HG03280 (cell line): ENCODE results near the gene PLCB4.

ENCODE experiments used
- ATAC-seq: cut with Tn5 transposase; IDR thresholded peaks from one replicate; pipeline ENCODE4 v1.9.1; 2021; ENCODE audit warnings: mild to moderate bottlenecking, moderate library complexity; ENCODE audit not compliant: unreplicated experiment

The PLCB4 gene

DNA sequence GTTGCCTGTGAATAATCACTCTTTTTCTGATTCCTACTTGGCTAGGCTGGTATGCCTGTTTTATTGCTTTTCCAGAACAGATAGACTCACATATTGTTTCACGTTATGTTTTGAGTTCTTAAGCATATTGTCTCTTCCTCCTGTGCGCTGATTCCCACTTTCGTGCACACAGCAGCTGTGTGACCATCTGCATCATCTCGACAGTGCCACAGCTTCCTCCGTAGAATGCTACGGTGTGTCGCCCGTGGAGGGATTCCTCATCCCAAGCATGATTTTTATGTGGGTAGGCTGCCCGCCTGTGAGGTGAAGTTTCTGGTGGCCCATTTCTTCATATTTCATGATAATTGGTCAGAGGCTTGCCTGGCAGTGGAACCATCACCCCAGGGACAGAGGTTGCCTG, 31.8 kb downstream of the PLCB4 start:
- ATAC-seq = no peak

DNA sequence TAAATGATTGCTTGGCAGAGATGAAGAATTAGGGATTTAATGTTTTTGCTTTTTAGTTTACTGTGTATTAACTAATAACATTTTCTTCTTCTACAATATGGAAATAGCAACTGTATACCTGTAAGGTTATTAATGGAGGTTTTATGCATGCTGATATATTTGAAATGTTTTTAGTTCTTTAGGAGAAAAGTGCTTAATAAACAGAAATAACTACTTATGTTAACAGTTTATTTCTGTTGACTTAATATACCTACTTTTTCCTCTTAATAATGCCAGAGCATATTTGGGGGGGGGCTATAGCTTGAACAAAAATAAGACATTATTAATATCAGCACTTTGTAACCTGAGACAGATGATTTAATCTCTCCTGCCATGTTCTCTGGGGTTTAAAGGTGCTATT, 33.6 kb downstream of the PLCB4 start:
- ATAC-seq = no peak

DNA sequence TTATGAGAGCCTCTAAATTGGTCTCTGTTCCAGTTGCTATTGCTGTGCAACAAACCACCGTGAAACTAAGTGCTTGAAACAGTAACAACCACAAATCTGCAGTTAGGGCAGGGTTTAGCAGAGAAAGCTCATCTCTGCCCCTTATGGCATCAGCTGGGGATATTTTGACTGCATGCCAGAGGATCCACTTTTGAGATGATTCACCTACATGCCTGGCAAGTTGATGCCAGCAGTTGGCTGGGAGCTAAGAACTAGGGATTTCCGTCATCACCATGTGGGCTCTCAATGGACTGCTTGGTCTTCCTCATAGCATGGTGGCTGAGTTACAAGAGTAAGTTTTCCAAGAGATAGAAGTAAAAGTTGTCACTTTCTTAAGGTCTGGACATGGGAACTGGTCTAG, 35.1 kb downstream of the PLCB4 start:
- ATAC-seq = no peak

DNA sequence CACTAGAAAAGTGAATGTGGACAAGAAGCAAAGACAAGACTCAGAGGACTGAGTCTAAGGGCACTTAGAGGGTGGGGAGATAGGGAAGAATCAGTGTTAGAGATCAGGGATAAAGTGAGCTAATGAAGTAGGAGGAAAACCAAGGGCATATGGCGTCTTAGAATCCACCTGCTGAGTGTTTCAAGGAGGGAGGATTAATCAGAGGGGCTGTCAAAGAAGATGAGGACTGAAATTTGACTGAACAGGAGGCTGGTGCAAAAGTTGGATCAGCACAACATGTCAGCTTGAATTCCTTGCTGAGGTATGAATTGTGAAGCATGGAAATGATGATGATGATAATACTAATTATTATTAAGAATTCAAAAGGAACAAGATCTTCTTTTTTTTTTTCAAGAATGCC, 39.4 kb downstream of the PLCB4 start:
- ATAC-seq = no peak

DNA sequence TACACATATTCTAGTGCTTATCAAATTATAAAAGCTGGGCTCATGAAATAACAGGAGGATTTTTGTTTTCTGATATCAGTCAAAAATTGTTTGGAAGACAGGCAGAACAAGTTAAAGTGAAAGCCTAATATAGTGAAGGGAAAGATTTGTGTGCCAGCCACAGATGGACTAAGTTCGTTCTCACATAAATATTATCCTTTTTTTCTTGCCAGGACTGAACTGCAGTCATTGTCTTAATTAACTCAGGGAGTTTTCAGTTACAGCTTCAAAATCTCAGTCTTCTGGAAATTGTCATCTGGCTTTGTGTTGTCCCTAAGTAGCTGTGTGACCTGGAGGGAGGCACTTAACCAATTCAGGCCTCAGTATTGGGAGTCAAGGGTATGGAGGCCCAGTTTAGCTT, 40.7 kb downstream of the PLCB4 start:
- ATAC-seq = no peak

DNA sequence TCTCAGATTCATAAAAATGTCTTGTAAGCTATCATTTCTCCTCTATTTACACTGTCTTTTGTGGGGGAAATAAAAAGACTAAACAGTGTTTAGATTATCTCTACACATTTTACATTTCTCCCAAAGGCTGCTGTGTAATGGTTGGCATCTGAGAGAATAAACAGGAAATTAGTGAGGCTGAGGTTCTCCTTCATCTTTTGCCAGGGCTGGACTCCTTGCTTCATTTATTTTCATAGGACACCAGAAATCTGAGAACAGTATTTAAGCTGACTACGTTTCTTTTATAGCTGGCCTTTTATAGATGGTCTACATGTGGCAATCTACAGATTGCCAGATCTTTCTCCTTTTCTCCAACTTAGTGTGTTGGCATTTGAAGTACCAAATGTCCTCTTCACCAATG, 41.5 kb downstream of the PLCB4 start:
- no peak for ATAC-seq

DNA sequence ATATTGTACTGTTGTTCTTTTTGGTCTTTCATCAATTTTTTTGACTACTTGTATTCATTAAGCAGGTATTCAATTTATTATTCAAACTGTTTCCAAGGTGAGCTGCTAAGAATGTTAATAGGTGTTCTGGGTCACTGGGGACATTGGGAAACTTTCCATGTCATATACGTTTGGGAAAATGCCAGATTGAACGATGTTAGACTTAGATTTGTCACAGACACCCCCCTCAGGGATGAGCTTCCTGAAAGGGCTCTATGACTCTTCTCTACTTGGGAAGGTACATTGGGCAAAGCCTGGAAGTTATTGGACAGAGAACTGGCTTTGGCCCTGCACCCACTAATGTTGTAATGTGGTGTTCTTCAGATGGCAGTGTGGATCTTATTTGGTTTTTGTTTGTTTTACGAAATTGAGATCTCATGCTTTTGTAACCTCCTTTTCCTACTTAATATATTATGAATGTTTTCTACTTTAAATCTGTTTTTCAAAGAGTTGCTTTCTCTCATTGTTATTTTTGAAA, 42.1 kb downstream of the PLCB4 start:
- ATAC-seq = no peak

DNA sequence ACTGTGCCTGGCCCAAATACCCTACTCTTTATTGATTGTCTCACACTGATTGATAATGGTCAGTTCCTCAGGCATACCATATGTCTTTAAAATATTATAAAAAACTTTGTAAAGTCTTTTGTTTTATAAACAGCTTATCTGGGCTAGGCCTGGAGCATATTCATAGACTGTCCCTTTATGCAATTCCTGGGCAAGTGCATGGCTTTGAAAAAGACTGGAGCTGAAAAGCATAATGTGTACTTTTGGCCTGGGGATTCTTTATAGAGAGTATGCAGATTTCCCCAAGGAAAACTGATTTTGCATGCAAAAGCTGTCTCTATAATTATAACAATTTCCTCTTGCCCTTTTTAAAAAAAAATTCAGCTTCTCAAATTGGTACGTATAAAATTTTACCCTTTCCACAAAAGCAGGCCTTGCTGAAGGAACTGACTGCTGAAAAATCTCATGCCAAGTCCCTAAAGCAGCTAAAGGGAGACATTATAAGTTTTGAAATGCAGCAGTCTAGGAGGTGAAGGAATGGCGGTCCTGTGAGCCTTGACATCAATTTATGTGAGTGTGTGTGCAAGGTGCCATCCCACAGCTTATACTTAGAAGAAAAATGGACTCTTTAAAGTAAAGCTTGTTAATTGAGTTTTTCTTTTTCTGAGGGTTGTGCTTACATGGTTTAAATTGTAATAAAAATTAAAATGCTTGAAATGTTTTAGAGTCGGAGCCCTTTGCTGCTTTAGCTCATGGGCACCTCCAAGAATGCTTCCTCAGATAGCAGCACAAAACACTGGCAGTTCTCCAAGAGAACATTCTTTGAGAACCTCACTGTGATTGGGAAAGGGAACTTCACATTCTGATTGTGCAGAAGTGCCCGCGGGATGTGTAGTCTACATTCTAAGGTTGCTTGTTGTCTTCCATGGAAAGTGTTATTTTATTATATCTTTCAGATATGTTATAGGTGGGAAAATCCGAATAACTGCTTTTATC, 43.9 kb downstream of the PLCB4 start:
- ATAC-seq = no peak

DNA sequence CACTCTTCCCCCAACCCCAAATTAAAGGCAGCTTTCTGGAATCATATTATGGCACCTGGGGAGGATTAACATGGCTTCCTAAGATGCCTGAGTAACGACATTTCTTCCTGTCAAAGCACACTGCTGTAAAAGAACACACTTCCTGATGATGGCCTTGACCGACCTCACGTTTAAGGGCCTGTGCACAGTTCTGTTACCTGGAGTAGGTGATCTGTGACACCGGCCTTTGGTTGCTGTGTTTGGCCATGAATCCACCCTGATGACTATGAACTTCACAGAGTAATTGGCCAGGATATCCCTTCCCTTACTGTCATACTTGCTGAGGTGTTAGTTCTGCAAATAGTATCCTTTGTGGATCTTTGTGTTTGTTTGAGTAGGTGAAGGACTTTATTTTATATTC, 45.8 kb downstream of the PLCB4 start:
- ATAC-seq = no peak

DNA sequence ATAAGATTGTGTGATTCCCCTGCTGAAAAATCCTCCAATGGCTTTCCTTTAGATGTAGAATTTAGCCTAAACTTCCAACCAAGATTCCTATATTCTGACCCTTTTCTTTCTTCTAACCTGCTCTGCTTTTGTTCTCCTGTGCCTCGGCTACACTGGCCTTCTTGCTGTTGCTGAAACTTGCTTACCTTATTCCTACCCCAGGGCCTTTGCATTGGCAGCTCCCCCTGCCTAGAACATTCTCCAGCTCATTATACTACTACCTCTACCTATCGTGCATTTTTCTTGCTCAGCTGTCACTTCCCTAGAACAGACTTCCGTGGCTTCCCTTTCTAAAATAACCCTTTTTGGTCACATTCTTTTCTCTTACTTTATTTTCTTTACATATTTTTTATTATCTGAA, 48.7 kb downstream of the PLCB4 start:
- no peak for ATAC-seq

DNA sequence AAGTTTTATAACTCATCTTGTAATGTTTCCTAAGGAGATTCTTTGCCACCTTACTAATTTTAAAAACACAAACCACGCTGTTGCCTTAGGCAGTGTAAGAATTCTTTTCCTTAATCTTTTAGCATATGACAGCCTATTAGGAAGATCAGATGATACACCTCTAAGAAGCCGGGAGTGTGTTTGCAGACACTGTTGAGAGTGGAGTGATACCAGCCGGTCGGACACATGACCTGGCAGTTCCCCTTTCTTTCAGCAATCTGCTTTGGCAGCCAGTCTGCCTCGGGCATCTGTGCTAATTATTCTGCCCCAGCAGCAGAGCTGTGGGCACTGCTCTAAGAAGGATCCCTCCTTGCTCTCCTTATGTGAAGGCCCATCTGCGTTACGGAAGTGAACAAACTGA, 50.9 kb downstream of the PLCB4 start:
- no peak for ATAC-seq

DNA sequence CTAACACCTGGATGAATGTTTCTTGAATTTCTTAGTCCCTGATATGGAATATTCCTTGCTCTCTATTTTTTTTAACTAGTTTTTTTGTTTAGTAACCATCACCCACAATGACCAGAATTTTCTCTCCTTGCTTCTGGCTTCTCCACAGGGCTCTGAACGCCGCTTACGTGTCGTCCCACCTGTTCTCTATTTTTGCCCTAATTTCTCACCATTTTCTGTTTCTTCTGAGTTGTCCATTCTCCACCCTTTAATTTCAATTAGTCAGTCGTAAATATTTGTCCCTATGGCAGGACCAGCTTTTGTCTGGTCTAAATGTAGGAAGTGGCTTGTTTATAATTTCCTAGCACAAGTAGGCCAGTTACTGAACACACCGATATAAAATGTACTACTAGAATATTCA, 52.3 kb downstream of the PLCB4 start:
- no peak for ATAC-seq

DNA sequence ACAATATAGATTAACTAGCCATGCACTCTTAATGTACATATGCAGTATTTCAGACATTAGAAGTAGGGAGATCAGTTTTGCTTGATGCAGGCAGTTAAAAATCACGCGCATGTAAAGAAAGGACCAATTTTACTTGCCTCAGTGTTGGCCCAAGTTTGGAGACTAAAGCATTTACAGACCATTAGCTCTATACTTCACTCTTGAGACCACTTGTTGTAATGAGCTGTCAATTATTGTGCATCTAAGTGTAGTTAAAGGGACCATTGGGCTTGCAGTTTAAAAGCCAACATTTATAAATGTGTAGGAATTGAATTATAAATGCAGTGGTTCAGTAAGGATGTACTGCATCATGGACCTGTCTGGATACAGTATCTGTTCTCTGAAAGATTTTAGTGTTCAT, 53.7 kb downstream of the PLCB4 start:
- no peak for ATAC-seq

DNA sequence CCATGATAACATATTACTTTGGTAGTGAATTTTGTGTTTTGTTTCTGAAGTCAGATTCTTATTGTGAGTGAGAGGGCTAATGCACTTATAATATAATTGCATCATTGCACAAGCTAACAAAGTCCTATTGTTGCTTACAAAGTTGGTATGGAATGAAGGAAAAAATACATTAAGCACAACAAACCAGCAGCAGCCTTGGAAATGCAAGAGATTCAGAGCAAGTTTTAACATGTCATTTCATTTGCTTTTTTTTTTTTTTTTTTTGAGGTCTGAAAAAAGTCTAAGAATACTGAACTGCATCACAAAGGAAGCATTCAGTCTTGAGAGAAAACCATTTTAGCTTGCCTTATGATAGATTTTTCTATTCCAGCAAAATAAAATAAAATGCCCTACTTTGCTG, 57.6 kb downstream of the PLCB4 start:
- no peak for ATAC-seq

DNA sequence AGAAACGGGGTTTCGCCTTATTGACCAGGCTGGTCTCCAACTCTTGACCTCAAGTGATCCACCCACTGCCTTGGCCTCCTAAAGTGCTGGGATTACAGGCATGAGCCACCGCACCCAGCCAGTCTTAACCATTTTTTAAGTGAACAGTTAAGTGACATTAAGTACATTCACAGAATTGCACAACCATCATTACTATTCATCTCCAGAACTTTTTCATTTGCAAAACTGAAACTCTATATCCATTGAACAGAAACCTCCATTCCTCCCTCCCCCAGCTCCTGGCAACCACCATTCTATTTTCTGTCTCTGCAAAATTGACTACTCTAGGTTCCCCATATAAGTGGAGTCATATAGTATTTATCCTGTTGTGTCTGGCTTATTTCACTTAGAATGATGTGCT, 59.7 kb downstream of the PLCB4 start:
- ATAC-seq = no peak

DNA sequence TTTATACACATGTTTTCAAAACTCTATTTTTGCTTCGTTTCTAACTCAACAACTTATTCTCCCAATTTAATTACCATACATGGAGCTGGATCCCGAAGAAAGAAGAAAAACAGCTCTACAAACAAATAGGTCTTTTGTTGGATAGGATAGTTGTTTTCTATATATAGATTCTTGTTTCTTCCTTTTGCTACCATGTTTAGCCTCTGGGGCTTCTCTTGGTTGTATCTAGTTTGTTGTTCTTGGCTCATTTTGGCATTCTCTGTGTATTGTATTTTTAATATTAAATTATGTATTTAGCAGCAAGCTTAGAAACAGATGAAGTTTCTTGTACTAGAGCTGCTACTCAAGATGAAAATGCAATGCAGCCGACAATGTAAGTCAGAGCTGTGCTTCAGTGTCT, 60.9 kb downstream of the PLCB4 start:
- ATAC-seq = no peak

DNA sequence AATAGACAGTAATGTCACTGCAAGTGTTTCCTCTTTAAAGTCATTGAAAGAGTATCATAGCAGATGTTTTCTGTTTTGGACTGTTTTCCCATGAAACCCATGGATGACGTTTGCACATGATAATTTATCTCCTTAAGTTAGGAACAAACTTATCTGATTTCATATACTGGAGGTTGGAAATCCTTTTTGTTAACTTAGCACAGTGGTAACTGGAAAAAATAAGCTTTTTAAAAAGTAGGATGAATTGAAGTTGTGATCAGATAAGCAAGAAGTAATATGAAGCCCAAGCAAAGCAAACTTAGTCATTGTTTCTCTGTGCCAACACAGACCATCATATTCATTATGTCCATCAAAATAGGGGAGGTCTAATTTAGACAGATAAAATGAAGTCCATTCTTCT, 61.6 kb downstream of the PLCB4 start:
- ATAC-seq = no peak

DNA sequence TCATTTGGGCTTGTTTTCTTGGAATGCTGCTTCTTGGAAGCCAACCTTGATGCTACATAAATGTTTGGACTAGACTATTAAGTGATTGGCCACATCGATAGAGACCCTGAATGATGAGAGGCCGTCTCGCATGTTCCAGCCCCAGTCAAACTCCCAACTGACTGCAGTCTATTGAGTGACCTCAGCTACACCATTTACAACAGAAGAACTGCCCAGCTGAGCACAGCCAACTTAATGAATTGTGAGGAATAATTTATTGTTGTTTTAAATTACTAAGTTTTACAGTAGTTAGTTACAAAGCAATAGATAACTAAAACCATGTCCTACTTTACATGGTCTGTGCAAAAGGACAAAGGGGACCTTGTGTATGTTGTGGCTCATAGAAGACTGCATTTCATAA, 63.0 kb downstream of the PLCB4 start:
- no peak for ATAC-seq

DNA sequence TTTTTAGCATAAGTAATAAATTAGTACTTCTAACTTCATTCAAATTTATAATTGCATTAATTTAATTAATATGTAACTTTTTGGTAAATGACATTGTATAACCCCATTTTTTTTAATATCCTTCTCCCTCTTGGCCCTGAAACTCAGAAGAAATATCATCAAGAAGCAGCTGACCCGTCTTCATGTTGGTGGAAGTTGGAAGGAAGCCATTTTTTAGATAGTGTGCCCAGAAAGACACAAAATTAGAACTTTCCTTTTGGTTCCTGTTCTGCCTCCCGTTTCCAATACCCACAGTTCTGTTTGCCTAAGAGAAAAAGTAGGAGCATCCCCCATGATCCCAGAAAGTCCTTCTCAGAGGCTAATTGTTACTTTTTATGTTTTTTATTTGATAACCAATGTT, 65.5 kb downstream of the PLCB4 start:
- no peak for ATAC-seq

DNA sequence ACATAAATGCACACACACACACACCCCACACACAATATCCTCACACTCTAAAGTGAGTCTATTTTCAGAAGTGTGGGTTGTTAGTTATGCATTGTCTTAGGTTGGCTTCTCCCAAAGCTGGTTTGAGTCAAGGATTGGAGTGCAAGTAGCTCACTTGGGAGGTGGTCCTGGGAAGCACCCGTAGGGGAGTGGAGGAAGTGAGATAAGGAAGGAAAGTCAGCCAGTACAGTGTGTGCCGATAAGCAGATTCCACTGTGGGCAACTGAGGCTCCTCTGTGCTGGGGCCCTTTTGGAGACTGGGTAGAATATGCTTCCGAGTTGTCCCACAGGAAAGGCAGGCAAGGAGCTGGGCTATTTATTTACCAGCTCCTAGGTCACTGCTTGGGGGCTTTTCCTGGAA, 67.2 kb downstream of the PLCB4 start:
- no peak for ATAC-seq

DNA sequence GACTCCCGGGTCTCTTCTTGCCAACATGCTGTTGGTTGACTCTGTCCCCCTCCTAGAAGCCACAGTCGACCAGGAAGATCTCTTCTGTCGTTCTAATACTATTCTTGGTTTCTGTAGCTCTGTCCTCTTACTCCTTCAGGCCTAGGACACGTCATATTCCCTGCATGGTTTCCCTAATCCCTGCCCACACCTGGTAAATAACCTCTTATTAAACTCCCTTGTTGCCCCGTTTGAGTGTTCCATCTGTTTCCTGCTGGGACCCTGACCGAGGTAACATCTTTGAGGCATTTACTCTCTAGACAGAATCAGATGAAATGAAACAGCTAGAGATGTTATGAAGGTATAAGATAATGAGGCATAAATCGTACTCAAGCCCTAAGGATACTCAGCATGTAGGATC, 68.1 kb downstream of the PLCB4 start:
- no peak for ATAC-seq

DNA sequence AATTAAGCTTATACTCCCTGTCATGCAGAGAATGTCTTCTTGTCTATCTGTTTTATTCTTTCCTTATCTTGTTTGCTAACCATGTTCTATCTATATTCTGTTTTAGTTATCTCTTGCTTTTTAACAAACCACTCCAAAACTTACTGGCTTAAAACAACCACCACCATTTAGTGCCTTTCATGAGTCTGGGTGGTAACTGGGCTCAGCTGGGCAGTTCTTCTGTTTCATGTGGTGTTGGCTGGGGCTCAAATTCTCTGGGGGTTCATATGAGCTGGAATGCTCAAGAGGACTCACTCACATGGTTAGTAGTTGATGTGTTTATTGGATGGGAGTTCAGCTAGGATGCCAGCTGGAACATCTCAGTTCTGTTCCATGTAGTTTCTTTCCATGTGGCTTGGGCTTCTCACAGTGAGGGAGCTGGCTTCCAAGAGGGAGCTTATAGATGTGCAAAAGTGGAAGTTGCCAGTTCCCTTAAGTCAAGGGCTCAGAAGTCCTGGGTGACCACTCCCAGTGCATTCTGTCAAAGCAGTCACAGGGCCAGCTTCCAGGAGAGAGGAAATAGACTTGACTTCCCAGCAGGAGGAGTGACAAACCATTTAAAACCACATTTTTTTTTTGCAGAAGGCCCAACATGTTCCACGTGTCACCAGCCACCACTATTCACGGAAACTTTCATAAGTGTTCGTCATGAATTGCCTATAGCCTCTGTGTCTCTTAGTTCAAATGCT, 70.4 kb downstream of the PLCB4 start:
- ATAC-seq = no peak
